ENCODE results near the gene LIPC.

DNA sequence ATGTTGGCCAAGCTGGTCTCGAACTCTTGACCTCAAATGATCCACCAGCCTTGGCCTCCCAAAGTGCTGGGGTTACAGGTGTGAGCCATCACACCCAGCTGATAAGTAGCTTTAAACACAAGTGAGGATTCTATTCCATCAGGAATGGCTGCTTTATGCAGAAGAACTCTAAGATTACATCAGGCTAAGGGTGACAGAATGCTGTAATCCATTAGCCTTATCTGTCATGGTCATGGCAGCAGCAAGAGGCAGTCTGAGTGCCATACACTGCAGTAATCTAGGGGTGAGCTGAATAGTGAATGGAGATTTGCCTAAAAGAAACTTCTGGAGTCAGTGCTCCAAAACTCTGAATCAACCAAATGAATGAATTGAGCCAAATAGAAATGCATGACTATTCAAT lies 39.6 kb downstream of the LIPC start:
- TF ChIP-seq POLR2A (IDR thresholded peaks at IDR 0.05; ENCODE audit: borderline replicate concordance, extremely low read depth, insufficient read depth, insufficient read length) (no peak), EZH2 (IDR thresholded peaks at IDR 0.05) (no peak), ZNF274 (IDR thresholded peaks at IDR 0.05; ENCODE audit: low read depth, low read length) (no peak), RAD21 (IDR thresholded peaks at IDR 0.05; ENCODE audit: low read depth) (no peak)
- TF ChIP-seq, protein P1, sequence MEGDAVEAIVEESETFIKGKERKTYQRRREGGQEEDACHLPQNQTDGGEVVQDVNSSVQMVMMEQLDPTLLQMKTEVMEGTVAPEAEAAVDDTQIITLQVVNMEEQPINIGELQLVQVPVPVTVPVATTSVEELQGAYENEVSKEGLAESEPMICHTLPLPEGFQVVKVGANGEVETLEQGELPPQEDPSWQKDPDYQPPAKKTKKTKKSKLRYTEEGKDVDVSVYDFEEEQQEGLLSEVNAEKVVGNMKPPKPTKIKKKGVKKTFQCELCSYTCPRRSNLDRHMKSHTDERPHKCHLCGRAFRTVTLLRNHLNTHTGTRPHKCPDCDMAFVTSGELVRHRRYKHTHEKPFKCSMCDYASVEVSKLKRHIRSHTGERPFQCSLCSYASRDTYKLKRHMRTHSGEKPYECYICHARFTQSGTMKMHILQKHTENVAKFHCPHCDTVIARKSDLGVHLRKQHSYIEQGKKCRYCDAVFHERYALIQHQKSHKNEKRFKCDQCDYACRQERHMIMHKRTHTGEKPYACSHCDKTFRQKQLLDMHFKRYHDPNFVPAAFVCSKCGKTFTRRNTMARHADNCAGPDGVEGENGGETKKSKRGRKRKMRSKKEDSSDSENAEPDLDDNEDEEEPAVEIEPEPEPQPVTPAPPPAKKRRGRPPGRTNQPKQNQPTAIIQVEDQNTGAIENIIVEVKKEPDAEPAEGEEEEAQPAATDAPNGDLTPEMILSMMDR (IDR thresholded peaks at IDR 0.05 in 2 of 3, conservative IDR thresholded peaks at IDR 0.05 in 1 of 3; ENCODE audit: borderline replicate concordance in 1 of 3, insufficient read depth in 1 of 3, low read depth in 2 of 3, low read length in 2 of 3), result no peak
